COLO668 (cell line): ENCODE measurements around the gene GUSB.
"Not testable (repeated sequence)": the region's sequence is repeated elsewhere in the genome, so short reads cannot be mapped to it uniquely, and the experiment has no call there.

Experiments
- DNase-seq: peaks from one replicate; lab custom pipeline; 2025; ENCODE audit not compliant: unreplicated experiment; lab: John Stamatoyannopoulos, UW

GUSB gene

DNA sequence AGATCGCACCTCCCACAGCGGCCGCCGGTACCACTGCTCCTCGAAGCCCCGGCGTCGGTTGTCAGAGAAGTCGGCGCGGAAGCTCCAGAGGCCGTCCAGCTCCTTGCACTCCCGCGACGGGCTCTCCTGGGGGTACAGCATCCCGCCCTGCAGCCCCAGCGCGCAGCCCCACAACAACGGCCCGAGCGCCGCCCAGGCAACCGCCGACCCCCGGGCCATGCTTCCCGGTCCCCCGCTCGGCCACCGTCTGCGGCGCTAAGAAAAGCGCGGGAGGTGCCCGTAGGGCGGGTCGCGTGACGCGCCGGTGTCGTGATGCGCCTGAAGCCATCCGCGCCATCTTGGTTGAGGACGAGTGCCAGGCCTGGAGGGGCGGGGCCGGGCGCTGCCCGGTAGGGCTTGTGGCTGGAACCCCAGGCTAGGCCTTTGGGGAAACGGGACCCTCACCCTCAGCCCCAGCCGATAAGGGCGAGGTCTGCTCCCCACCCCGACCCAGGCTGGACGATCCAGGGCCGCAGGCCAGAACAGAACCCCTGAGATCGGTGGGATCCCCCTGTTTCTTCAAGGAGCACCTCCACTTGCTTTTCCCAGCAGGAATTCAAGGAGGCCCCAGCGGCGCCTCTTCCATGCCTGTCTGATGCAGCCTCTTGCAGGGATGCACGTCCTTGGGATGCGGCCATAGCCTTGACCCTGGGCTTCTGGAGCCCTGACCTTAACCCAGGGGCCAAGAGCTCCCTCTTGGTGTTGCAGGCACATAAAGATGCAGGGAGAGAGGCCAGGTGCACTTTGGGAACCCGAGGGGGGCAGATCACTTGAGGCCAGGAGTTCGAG is at the start of gene GUSB:
GUSB (minus strand) TSS at position 249 of the 828 bp plus-strand sequence; CDS start at position 219, 30 bp downstream.
- peak; percentile 95 for DNase-seq

- not testable (repeated sequence) for DNase-seq
These were observed 46.3 kb upstream of the GUSB start for GRCh38 chr7:66028342-66028741.

- no peak for DNase-seq
These were observed 34.1 kb upstream of the GUSB start for GRCh38 chr7:66016131-66016461.

- no peak for DNase-seq
These were observed 33.6 kb upstream of the GUSB start for GRCh38 chr7:66015440-66016130.

- no peak for DNase-seq
These were observed 31.9 kb upstream of the GUSB start for GRCh38 chr7:66013938-66014337.

GRCh38 chr7:66007232-66007631 is 25.2 kb upstream of the GUSB start:
- no peak for DNase-seq

- not testable (repeated sequence) for DNase-seq
These were observed 23.2 kb upstream of the GUSB start for GRCh38 chr7:66005115-66005671.

DNA sequence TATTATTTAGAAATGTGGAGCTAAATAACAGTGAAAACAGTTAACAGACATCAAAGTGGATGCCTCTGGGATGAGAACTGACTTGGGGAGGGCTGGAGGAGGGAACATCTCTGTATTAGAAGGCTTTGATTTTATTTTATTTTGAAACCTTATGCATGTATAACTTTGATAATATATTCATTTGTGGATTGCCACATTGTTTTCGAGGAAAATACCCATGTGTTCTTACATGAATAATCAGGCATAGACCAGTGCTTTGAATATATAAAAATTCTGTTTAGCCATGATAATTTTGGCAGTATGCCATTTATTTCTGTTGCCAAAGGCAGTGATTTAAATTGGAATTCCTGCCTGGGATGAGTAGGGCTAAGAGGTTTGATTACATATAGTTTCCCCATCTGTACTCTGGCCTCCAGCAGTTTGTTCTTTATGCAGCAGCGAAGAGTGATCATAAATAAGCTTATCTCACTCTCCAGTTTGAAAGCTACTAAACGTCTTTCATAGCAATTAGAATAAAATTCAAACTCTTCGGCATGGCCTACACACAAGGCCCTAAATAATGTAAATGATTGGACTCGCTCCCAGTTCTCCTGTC is 18.9 kb upstream of the GUSB start:
- not testable (repeated sequence) for DNase-seq

DNA sequence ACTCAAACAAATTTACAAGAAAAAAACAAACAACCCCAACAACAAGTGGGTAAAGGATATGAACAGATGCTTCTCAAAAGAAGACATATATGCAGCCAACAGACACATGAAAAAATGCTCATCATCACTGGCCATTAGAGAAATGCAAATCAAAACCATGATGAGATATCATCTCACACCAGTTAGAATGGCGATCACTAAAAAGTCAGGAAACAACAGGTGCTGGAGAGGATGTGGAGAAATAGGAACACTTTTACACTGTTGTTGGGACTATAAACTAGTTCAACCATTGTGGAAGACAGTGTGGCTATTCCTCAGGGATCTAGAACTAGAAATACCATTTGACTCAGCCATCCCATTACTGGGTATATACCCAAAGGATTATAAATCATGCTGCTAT is 13.0 kb upstream of the GUSB start:
- DNase-seq = not testable (repeated sequence)

- no peak for DNase-seq
These were observed 10.5 kb upstream of the GUSB start for GRCh38 chr7:65992526-65992925.

DNA sequence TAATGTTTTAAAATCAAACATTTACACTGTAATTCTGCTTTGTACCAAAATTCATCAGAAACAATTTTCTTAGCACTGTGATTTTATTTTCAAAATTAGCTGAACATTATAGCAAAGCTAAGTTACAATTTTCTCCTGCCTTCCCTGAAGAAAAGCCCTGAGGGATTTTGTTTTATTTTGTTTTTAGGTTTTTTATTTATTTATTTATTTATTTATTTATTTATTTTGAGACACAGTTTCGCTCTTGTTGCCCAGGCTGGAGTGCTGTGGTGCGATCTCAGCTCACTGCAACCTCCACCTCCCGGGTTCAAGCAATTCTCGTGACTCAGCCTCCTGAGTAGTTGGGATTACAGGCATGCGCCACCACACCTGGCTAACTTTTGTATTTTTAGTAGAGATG is 9.8 kb upstream of the GUSB start:
- DNase-seq = not testable (repeated sequence)

- no peak for DNase-seq
These were observed 7.7 kb upstream of the GUSB start for GRCh38 chr7:65989694-65990080.

GRCh38 chr7:65988503-65988902 is 6.5 kb upstream of the GUSB start:
- not testable (repeated sequence) for DNase-seq

DNA sequence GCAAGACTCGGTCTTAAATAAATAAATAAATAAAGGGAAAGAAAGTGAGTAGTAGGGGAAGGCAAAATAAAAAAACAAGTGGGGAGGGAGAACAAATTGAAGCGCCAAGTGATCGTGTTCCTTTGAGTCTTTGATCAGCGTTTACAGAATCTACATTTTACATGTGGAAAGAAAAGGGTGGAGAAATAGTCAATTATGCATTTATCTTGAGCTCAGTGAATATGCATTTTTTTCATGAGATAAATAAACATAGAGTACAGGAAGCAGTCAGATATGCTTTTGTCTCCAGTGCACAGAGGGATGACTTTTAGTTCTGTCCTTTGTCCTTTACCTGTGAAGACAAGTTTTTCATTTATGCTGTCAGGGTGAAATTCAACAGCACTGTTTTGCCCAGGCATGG is 6.1 kb upstream of the GUSB start:
- DNase-seq = no peak

GRCh38 chr7:65983965-65984658 is 2.1 kb upstream of the GUSB start:
- DNase-seq = no peak

GRCh38 chr7:65980478-65981250 is 1.3 kb downstream of the GUSB start:
- peak; percentile 26 for DNase-seq

DNA sequence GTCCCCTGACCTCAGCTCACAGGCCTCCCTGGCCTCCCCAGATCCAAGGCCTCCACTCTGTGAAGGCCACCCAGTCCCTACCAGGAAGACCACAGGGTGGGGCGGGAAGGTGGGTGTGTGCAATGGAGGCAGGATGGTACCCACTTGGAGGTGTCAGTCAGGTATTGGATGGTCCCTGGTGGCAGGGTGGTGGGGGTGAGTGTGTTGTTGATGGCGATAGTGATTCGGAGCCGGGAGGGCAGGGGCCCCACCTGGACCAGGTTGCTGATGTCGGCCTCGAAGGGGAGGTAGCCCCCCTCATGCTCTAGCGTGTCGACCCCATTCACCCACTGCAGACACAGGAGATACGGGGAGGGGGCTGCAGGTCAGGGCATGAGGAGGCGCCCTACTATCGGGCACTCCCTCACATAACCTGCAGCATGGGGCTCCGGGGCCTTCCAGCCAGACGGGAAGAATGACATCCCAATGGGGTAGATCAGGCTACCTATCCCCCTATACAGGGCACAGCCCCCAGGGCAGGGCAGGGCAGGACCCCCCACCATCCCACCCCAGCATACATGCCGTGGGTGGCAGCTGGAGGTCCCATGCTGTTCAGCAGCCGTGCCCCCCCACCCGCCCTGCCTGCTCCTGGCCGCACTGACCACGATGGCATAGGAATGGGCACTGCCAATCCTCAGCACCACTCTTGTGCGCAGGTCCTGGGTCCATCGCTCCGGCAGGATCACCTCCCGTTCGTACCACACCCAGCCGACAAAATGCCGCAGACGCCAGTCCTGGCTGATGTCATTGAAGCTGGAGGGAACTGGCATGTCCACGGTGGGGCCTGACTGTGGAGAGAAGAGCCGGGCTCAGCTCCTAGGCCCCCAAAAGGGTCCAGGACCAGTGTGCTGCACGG is 2.2 kb downstream of the GUSB start:
- DNase-seq = no peak

DNA sequence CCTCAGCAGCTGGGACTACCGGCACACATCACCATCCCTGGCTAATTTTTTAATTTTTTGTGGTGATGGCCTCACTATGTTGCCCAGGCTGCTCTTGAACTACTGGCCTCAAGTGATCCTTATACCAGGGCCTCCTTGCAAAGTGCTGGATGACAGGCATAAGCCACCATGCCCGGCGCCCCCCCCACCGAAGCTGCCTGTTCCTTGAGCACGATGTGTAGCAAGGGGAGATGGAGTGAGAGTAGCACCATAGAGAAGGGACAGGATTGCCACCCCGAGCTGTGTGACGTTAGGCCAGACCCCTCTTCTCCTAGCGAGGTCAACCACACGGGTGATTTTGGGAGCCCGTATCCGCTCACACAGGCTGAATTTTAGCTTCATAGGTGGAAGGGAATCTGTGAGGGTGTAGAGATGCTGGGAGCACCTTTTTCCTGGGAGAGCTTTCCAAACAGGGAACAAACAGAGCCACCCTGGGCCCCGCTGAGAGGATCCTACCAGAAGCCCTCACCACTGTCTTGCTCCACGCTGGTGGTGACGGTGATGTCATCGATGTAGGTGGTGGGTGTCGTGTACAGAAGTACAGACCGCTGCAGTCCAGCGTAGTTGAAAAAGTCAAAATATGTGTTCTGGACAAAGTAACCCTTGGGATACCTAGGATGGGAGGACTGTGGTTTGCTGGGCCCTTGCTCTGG is 3.0 kb downstream of the GUSB start:
- no peak for DNase-seq

DNA sequence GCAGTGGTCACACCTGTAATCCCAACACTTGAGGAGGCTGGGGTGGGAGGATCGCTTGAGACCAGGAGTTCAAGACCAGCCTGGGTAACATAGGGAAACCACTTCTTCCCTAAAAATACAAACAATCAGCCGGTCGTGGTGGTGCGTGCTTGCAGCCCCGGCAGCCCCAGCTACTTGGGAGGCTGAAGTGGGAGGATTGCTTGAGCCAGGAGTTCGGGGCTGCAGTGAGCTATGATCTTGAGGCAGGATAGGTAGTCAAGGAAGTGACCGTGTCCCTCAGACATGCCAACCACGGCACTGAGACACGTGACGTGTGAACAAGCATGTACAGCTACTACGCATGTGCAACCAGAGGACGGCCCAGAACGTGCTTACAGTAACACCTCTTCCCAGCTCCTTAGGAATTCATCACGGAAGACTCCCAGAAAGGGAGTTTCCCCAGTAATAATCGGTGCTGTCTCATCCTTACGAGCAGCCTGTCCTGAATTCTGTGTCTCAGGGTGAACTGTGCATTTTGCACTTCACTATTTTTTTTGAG is 5.3 kb downstream of the GUSB start:
- no peak for DNase-seq
